Measurements from ENCODE around the gene CCL27.
"Not testable (repeated sequence)": the region's sequence is repeated elsewhere in the genome, so short reads cannot be mapped to it uniquely, and the experiment has no call there.

The CCL27 gene

DNA sequence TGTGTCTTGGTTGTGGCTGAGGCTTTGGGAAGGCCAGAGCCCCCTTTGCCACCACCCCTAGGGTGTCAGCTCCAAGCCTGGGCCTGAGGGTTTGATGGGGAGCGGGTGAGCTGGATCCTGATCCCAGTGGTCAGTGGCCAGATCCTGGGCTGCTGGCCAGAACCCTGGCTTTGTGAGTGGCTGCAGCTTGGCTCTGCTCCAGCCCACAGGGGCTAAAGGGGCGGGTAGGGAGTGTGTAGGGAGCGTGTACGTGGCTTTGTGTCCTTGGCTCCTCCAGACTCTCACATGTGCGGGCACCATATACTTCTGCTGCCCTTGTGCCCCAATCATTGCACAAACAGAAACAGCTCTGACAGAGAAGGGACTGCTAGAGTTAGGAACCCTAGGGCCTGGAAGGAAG is 11.6 kb downstream of the CCL27 start:
- DNase-seq (ENCODE audit: low spot score), result peak; percentile 39

DNA sequence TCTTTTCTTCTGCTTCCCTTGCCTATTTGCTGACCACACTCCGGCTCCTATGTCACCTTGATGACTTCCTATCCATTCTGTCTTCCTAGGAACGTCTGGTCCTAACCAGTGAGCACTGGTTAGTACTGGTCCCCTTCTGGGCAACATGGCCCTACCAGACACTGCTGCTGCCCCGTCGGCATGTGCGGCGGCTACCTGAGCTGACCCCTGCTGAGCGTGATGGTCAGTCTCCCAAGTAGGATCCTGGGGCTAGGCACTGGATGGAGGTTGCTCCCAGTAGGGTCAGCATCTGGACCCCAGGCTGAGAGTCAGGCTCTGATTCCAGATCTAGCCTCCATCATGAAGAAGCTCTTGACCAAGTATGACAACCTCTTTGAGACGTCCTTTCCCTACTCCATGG is 13.8 kb downstream of the CCL27 start:
- peak; percentile 34 for DNase-seq (ENCODE audit: low spot score)

- no peak for DNase-seq (ENCODE audit: low spot score)
Observed at GRCh38 chr9:34647651-34648050, 14.8 kb downstream of the CCL27 start.

GRCh38 chr9:34647084-34647403 is 15.4 kb downstream of the CCL27 start:
- no peak for DNase-seq (ENCODE audit: low spot score)

DNA sequence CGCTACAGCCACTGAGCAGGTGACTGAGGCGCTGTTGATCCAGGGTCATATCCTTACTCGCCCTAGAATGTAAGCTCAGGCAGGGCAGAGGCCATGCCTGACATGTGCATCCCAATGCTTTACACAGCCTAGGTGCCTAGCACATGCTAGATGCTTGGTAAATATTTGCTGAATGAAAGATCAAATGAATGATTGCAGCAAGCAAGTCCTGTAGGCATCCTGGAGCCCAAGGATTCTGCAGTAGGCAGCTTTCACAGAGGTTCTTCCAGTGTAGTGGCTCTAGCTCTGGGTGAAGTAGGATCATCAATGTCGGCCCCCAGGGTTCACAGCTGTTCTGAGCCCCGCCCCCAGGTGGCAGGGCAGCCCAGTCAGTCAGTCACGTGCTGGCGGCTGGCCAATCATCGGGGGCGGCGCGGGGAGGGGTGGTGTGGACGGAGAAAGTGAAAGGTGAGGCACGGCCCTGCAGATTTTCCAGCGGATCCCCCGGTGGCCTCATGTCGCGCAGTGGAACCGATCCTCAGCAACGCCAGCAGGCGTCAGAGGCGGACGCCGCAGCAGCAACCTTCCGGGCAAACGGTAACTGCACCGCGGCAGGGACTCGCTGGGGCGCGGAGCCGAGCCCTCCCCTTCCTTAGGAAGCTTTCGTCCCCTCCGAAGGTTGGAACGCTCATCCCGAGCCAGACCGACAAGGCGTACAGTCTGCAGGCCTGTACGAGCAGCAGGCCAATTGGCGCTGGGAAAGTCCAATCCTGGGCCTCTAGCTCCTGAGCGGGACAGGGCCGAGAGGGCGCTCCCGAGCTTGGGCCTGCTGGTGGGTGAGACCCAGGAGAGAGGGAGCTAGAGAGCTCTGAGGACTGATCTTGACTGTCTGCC is 16.0 kb downstream of the CCL27 start, which contains the start of gene GALT:
TSS of gene GALT (plus strand) at position 465 of the 873 bp plus-strand sequence. CDS start at position 495, 30 bp downstream.
- peak; percentile 97 for DNase-seq (ENCODE audit: low spot score)

DNA sequence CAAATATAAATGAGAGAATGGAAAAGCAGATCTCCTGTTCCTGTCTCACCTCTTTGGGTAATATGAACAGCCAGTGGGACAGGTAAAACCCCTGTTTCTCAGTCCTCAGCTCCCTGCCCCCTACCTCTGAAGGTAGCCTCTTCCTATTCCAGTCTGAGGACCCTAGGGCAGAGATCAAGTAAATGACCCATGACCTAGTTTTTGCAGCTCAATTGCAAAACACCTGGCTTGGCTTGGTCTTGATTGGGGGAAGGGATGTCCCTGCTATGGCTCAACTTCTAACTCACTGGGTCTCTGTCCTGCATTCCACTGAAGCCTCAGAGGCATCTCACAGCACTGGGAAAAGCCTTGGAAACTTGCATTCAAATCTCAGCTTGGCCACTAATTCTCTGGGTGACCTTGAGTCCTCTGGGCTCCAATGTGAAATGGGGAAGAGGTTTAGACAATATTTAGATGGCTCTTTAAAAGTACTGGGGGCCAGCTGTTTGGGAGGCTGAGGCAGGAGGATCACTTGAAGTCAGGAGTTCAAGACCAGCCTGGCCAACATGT is 17.6 kb downstream of the CCL27 start:
- DNase-seq (ENCODE audit: low spot score), result no peak

GRCh38 chr9:34642679-34643078 is 19.8 kb downstream of the CCL27 start:
- DNase-seq (ENCODE audit: low spot score), result no peak

DNA sequence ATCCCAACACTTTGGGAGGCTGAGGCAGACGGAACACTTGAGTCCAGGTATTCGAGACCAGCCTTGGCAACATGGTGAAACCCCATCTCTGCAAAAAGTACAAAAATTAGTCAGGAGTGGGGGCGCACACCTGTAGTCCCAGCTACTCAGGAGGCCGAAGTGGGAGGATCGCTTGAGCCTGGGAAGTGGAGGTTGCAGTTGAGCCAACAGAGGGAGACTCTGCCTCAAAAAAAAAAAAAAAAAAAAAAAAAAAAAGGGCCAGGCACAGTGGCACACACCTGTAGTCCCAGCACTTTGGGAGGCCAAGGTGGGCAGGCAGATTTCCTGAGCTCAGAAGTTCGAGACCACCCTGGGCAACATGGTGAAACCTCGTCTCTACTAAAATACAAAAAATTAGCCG is 23.1 kb downstream of the CCL27 start:
- DNase-seq (ENCODE audit: low spot score), result not testable (repeated sequence)

DNA sequence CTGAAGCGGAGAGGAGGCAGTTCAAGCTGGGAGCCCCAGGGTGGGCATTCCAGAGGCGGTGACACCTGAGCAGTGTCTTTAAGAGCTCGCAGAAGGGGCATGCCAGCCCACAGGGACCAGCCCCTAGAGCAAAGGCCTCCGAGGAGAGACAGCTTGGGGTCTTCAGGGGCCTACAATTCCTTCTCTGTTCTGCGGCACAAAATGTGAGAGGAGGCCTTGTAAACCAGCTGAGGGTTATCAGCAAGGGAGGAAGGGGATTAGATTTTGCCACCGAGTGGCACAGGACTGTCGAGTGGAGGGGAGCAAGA is 24.4 kb downstream of the CCL27 start:
- no peak for DNase-seq (ENCODE audit: low spot score)

DNA sequence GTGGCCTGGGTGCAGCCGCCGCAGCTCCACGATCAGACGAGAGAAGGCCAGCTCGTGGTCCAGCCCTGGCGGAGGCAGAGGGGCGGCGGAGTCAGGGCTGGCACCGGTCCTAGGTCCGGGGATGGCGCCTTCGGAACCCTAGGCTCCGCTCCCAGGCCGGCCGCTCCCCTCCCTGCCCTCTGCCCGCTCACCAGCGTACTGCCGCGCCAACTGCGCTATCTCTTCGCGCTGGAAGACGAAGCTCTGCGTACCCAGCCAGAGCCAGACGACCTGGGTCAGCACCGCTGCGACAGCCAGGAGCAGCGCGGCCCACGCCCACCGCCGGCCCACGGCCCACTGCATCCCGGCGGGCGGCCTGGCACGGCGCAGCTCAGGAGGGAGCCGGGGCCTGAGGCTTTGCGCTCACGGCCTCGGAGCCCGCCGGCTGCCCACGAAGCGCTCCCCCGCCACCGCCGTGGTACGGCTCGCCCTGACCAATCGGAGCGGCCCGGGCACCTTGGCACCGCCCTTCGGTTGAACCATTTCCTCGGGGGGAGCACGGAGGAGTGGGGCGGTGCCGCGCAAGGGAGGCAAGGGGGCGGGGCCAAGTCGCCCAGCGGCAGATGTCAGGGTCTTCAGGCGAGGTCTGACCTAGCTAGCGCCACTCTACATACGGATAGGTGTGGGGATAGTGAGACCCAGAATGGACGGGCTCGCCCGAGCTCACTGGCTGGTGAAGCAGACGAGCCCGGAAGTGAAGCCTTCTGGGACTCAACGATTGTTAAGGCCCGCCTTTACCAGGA is 24.9 kb downstream of the CCL27 start, which contains the start of gene SIGMAR1:
TSS of gene SIGMAR1 (minus strand) at position 432 of the 782 bp plus-strand sequence. CDS start at position 342, 90 bp downstream.
- peak; percentile 96 for DNase-seq (ENCODE audit: low spot score)

GRCh38 chr9:34636791-34637355 is 25.6 kb downstream of the CCL27 start:
- DNase-seq (ENCODE audit: low spot score), result no peak

DNA sequence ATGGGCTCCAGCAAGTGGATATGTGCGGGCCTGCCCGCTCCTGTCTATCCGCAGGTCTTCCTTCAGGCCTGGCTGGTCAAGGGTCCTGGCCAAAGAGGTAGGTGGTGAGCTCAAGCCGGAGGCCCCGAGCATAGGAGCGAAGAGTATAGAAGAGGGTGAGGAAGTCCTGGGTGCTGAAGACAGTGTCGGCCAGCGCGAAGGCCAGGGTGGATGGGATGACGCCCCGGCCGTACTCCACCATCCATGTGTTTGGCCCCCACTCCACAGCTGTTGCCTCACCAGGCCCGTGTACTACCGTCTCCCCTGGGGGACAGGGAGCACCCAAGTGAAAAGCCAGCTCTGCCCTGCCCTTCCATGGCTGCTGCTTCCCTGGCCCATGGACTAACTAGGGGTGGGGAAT is 26.9 kb downstream of the CCL27 start:
- no peak for DNase-seq (ENCODE audit: low spot score)

- DNase-seq (ENCODE audit: low spot score), result no peak
Observed at GRCh38 chr9:34634551-34635248, 27.8 kb downstream of the CCL27 start.

- peak; percentile 82 for DNase-seq (ENCODE audit: low spot score)
Observed at GRCh38 chr9:34633851-34634550, 28.5 kb downstream of the CCL27 start.

GRCh38 chr9:34633166-34633565 is 29.3 kb downstream of the CCL27 start:
- no peak for DNase-seq (ENCODE audit: low spot score)

DNA sequence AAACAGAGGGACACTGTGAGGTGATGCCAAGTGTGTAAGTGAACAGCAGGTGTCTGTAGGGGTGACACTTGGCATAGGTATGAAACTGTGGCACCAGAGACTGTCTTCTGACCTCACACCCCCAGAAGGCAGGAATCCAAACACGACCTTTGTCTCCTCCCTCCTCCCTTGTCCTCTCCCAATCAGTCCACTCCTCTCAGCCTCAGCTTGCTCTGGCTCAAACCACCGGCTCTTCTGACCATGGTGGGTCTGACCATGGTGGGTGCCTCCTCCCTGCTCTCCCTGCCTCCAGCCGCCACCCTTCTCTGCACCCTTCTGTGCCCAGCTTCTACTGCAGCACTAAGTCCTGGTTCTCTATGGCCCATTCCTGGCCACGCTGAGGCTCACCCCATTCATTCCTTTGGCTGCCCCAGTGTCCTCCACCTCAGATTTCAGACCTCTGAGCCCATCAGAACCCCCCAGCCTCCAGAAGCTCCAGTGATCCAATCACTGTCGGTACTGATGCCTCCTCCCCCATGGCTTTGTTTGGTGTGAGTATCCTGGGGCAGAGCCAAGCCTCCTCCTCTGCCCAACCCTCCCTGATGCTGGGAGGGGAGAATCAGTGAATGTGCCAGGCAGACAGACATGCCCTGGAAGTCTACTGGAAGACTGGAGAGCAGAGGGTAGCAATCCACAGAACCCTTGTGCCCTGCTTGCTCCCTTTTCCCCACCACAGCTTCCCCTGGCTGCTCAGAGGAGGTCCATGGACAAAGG is 31.9 kb downstream of the CCL27 start:
- DNase-seq (ENCODE audit: low spot score), result no peak

- no peak for DNase-seq (ENCODE audit: low spot score)
Observed at GRCh38 chr9:34629491-34629808, 33.0 kb downstream of the CCL27 start.

DNA sequence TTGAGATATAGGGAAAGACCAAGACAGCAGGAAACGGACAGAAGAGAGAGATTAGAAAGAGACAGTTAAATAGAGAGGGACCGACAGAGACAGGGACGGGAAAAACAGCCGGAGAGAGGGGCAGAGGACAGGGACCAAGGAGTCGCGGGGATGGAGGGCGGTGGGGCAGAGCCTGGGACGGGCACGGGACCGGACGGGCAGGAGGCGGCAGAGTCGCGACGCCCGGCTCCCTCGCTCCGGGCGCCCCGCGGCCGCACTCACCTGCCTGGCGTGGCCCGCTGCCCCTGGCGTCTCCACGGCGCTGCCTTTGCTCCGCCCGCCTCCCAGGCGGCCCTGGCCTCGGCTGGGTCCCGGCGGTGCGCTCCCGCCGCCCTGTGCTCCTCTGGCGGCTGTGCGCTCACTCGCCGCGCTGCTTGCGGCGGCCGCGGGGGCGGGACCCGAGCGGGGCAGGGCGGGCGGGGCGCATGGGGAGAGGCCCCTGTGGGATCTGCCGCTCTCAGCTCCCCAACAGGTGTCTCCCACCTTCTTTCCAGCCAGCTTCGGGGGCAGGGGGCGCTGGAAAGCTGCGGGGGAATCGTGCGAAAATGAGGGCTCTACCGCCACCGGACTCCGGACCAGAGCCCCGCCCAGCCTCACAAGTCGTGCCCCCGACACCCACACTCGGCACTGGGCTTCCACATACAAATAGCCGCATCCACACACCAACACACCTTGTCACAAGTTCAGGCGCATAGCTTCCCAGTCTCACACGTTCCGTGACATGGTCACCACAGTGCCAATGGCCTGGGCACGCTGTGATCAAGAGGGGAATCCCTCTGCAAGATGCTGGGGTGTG is 33.6 kb downstream of the CCL27 start, which contains the start of gene ARID3C:
TSS of gene ARID3C (minus strand) at position 411 of the 835 bp plus-strand sequence. CDS start 1,052 bp downstream, outside the sequence.
- no peak for DNase-seq (ENCODE audit: low spot score)

Measured in ecto neural progenitor cell (in vitro differentiated cells).